WI38 (cell line): ENCODE data around the gene TCF4.

Experiments used
- H3K4me3 ChIP-seq: 2 replicates; pipeline ENCODE4 v1.5.1; 2011; ENCODE audit warnings: low read depth, mild to moderate bottlenecking, control low read depth, low read length
- CTCF ChIP-seq: IDR thresholded peaks from 2 replicates; pipeline ENCODE4 v1.5.1; 2012; ENCODE audit warnings: low read depth, mild to moderate bottlenecking, control low read depth, low read length

TCF4 gene

GRCh38 chr18:55421615-55422419, 166.2 kb downstream of the TCF4 start:
- no peak for TF ChIP-seq CTCF
- peak overlapping the region; percentile 52 for H3K4me3 ChIP-seq

DNA sequence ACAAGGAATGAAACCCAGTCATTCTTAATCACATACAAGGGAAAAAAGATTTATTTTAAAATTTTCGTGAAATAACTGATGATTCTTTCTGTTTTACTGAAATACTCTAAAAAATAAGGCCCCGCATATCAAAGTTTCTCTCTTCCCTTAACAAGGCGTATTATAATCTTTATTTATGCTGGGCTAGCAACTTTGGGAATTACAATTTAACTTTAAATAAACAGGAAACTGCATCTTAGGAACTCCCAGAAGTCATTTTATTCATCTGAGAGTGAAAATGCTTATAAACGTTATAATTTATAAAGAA, 166.7 kb downstream of the TCF4 start:
- H3K4me3 ChIP-seq = peak overlapping the region; percentile 52
- no peak for TF ChIP-seq CTCF

DNA sequence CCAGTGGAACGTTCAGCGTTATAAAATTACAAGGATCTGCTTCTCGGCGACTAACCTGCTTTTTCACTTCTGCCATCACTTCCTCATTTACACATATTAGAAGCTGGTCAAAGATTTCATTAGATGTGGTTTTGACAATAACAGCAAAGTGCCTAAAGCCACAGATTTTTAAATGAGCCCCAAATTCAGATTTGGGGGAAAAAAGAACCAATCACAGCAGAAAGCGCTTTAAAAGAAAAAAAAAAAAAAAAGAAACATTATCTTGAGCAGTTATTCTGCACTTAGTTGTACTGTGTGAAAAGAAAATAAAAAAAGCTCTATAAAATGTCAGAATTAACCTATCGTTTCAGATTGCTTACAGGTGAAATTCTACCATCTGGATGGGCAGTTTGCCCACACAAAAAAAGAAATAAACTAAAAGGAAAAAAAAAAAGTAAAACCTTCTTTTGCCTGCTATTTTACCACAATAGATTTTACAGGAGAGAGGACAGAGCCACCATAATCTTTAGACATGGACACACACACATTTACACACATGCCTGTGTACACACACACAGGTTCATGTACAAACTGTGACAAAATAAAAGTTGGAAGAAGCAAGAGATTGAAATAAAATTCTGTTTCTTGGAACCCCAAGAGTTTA, 167.2 kb downstream of the TCF4 start:
- H3K4me3 ChIP-seq = peak overlapping the region; percentile 47
- no peak for TF ChIP-seq CTCF

DNA sequence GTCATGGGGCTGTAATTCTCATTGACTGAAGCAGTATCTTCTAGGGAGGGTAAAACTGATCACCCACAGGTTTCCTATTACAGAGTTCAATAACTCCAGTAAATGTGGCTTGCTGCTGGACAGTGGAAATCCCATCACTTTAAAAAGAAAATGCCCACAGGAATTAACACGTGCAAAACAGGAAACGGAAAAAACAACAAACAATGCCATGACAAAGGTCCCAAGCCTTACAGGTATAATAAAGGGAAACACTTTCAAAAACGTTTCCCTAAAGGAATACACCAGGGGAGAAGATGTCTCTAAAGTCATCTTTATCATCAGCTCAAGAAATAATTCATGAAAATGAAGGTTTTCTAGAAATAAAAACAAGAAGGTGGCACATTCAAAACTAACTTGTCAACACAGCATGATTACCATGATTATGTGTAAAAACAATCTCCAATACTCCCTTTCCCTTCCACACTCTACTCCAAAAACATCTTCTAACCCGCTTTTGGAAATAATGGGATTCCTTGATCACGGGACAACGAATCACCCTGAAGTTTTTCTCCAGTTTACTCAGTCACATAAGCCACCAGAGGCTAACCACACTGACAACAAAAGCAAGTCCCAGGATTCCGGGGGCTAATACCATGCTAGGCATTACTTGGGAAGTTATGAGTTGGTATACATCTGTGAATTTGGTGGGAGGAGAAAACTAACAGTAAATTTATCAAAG, 167.9 kb downstream of the TCF4 start:
- TF ChIP-seq CTCF = no peak
- H3K4me3 ChIP-seq = peak overlapping the region; percentile 47

DNA sequence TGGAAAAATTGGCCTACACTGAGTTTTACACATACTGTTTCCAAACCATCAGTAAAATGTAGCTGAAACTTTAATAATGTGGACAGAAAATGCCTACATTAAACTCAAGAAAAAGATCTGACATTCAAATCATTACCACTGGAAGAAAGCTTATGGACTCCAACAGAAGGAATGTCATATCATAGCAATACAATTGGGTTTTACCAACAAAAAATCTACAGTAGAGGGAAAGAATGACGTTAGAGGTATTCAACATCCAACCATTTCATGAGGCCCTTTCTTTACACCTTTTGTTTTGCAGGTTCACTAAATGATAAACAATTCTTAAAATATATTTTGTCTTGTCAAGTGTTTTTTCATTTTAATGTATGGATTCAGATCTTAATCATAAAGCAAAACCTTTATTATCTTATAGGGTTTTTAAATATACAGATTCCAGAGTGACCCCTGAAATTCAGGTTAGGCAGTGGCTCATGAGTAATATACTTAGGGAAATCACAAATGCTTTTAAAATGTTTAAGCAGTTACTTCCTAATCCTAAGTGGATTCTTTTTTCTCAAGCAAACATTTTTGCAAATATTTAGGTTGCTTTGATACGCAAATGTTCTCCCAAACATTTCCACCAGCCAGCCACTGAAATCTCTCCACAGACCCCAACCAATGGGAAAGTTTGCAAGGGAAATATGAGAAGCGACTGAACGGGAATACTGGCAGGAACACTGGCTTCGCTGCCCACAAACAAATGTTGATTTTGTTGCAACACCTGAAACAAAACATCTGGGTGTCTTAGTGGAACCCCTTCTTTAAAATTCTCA, 168.7 kb downstream of the TCF4 start:
- TF ChIP-seq CTCF = no peak
- H3K4me3 ChIP-seq = peak overlapping the region; percentile 47

DNA sequence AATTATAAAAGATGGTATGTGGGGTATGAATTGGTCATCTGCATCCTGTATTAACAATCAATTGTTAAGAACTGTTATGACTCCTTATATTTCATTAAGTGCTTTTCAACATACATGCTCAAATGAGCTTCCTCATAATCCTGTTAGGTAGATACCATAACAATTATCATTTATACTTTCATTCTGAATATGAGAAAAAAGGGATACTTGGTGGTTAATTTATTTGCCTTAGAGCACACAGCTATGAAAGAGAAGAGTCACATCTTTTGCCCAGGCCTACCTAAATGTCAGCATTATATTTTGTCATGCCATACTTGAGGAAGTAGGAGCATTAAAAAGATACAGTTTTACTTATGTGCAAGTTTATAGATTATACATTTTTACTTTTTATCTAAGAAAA, 169.6 kb downstream of the TCF4 start:
- no peak overlapping the region for H3K4me3 ChIP-seq
- TF ChIP-seq CTCF = no peak
